KOPT-K1 (cell line): Measurements from ENCODE around the gene RND3.

ENCODE experiments used
- H3K27ac ChIP-seq: fragments of 200-600 bp; sonication (generic); 2 replicates; pipeline ENCODE4 v1.5.1; 2016; ENCODE audit warnings: antibody characterized with exemption, mild to moderate bottlenecking, low read depth, low read length; ENCODE audit not compliant: poor library complexity, severe bottlenecking
- H3K36me3 ChIP-seq: fragments of 200-600 bp; sonication (generic); 2 replicates; pipeline ENCODE4 v1.5.1; 2017; ENCODE audit warnings: antibody characterized with exemption, mild to moderate bottlenecking, low read length, moderate library complexity; ENCODE audit not compliant: insufficient read depth
- H3K9me3 ChIP-seq: fragments of 200-600 bp; sonication (generic); 2 replicates; pipeline ENCODE4 v1.5.1; 2017; ENCODE audit warnings: antibody characterized with exemption, low read length, mild to moderate bottlenecking; ENCODE audit not compliant: insufficient read depth, poor library complexity, severe bottlenecking

The RND3 gene

GRCh38 chr2:150487537-150488429 lies at the start of gene RND3:
RND3 (minus strand) TSS chr2:150487667; CDS start chr2:150487417, 250 bp downstream.
- peak within 1 kb of the TSS; percentile 4 for H3K27ac ChIP-seq
- no peaks in the 10 kb centered on the region for H3K9me3 ChIP-seq
- no peaks in the 10 kb centered on the region for H3K36me3 ChIP-seq

- no peak overlapping the region for H3K27ac ChIP-seq
- H3K36me3 ChIP-seq, result no peaks in the 10 kb centered on the region
- H3K9me3 ChIP-seq, result peaks cover 6% of the 10 kb centered on the region
Measured at GRCh38 chr2:150535176-150535575, 47.7 kb upstream of the RND3 start.

- peaks cover 6% of the 10 kb centered on the region for H3K9me3 ChIP-seq
- H3K27ac ChIP-seq, result no peak overlapping the region
- H3K36me3 ChIP-seq, result no peaks in the 10 kb centered on the region
Measured at GRCh38 chr2:150532879-150533278, 45.4 kb upstream of the RND3 start.

GRCh38 chr2:150532020-150532419 lies 44.6 kb upstream of the RND3 start:
- H3K27ac ChIP-seq, result no peak overlapping the region
- peaks cover 6% of the 10 kb centered on the region for H3K9me3 ChIP-seq
- no peaks in the 10 kb centered on the region for H3K36me3 ChIP-seq

GRCh38 chr2:150531591-150531990 lies 44.1 kb upstream of the RND3 start:
- Histone ChIP-seq H3K36me3 (no peaks in the 10 kb centered on the region), H3K27ac (no peak overlapping the region)

GRCh38 chr2:150530168-150530567 lies 42.7 kb upstream of the RND3 start:
- no peaks in the 10 kb centered on the region for H3K36me3 ChIP-seq
- H3K9me3 ChIP-seq, result no peaks in the 10 kb centered on the region
- H3K27ac ChIP-seq, result no peak overlapping the region

More at GRCh38 chr2:150531591-150531990, 44.1 kb upstream of the RND3 start:
- H3K9me3 ChIP-seq, result peaks cover 6% of the 10 kb centered on the region

- Histone ChIP-seq H3K36me3 (no peaks in the 10 kb centered on the region), H3K27ac (no peak overlapping the region), H3K9me3 (no peaks in the 10 kb centered on the region)
Measured at GRCh38 chr2:150528861-150529801, 41.7 kb upstream of the RND3 start.

GRCh38 chr2:150526827-150527226 lies 39.4 kb upstream of the RND3 start:
- Histone ChIP-seq H3K27ac (no peak overlapping the region), H3K36me3 (no peaks in the 10 kb centered on the region), H3K9me3 (no peaks in the 10 kb centered on the region)

GRCh38 chr2:150526006-150526405 lies 38.5 kb upstream of the RND3 start:
- H3K27ac ChIP-seq, result no peak overlapping the region
- H3K9me3 ChIP-seq, result no peaks in the 10 kb centered on the region
- H3K36me3 ChIP-seq, result no peaks in the 10 kb centered on the region

GRCh38 chr2:150522269-150522668 lies 34.8 kb upstream of the RND3 start:
- H3K9me3 ChIP-seq, result no peaks in the 10 kb centered on the region
- H3K27ac ChIP-seq, result no peak overlapping the region
- H3K36me3 ChIP-seq, result no peaks in the 10 kb centered on the region

- Histone ChIP-seq H3K27ac (no peak overlapping the region), H3K36me3 (no peaks in the 10 kb centered on the region), H3K9me3 (no peaks in the 10 kb centered on the region)
Measured at GRCh38 chr2:150520887-150521664, 33.6 kb upstream of the RND3 start.

- Histone ChIP-seq H3K36me3 (no peaks in the 10 kb centered on the region), H3K9me3 (no peaks in the 10 kb centered on the region), H3K27ac (no peak overlapping the region)
Measured at GRCh38 chr2:150520033-150520432, 32.6 kb upstream of the RND3 start.

- H3K27ac ChIP-seq, result no peak overlapping the region
- no peaks in the 10 kb centered on the region for H3K9me3 ChIP-seq
- H3K36me3 ChIP-seq, result no peaks in the 10 kb centered on the region
Measured at GRCh38 chr2:150517951-150518680, 30.6 kb upstream of the RND3 start.

- Histone ChIP-seq H3K9me3 (no peaks in the 10 kb centered on the region), H3K36me3 (no peaks in the 10 kb centered on the region), H3K27ac (no peak overlapping the region)
Measured at GRCh38 chr2:150513647-150514046, 26.2 kb upstream of the RND3 start.
